Right hindlimb (tissue), 1 donor: ENCODE data around the gene SIX1.

ENCODE experiments used
- DNase-seq: peaks from one replicate; pipeline ENCODE4 v3.0.0-alpha.2; 2018

The SIX1 gene

GRCh38 chr14:60655119-60655897 lies 6.0 kb upstream of the SIX1 start:
- peak; percentile 78 for DNase-seq

GRCh38 chr14:60654334-60654821 lies 5.1 kb upstream of the SIX1 start:
- no peak for DNase-seq

DNA sequence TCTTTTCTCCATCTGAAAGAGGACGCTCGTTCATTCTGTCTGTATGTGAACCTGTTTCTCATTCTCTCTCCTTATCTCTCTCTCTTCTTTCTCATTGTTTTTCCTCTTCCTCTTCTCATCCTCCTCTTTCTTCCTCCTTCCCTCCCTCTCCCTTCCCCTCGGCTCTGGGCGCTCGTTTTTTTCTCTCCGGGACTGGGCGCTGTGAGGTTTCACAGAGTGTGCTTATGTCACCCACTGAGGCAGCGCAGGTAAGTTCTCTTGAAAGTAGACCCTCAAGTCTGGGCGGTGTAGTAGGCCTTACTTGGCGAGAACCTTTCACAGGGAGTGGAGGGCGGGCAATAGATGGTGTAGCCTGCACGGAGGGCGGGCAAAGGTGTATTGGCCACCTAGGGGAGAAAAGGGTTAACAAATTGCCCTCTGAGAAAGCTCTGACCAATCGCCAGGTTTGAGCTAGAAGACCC lies 4.5 kb upstream of the SIX1 start:
- no peak for DNase-seq

GRCh38 chr14:60652674-60653651 lies 3.7 kb upstream of the SIX1 start:
- peak; percentile 61 for DNase-seq

DNA sequence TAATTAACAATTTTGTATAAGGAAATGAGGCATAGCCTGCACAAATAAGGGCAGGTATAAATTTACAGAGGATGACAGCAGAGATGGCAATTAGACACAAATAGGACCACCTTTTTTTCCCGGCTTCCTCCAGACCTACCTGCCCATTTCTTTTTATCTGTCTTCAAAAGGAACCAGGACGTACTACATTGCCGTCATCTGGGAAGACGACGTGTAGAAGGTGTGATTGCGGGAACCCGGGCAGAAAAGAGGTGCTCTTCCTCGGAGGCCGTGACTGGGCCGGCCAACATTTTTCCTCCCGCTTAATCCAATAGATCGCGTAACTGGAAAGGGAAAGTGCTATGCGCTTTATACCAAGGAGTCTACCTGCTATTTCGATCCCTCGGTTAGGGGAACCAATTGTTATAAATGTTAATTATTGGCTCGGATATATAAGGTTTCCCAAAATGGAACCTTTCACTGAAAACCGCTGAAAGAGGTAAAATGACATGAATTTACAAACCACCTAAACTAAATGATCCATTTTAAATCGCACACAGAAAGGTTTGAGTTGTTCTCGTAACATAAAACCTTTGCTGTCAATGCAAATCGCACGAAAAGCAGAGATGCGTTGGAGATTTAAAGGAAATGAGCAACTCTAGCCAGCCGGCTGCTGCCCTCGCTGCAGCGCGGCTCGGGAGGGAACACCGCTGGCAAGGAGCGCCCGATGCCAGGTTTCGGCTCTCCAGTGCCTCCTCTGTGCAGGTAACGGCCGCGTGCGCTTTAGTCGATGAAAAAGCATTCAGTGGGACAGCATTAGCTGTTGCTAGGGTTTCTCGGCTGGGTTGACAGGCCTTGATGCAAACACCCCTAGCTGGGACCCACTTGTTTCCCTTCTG lies 2.8 kb upstream of the SIX1 start:
- peak; percentile 39 for DNase-seq

DNA sequence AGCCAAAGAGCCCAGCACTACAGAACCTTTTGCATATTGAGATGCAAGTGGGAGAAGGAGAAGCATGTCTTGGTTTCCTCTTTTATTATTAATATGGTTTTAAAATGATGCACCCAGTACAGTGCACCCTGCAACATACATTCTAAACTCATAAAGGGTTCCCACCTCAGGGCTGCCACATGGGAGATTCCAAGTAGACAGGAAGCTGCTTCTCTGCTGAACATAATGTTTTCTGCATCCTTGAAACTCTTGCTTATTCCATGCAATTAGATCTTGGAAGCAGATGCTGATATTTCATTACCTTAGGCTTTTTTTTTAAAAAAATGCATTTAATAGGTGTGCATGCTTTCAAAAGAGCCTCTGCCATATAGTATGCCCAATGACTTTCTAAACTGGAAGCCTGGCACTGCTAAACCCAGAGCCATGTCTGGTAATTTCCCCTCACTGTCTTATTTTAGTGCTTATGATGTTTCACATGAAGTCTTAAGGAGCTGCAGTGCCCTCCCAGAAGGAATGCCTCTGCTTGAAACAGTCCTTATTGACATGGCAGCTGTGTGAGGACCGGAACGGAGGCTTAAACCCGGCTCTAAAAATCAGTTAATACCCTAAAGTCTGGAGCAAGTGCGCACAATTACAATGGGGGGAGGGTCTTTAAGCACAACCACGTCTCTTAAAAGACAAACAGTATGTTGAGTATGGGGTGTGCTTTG lies 2.0 kb upstream of the SIX1 start:
- peak; percentile 43 for DNase-seq

GRCh38 chr14:60650373-60650961 lies 1.2 kb upstream of the SIX1 start:
- DNase-seq, result peak; percentile 54

DNA sequence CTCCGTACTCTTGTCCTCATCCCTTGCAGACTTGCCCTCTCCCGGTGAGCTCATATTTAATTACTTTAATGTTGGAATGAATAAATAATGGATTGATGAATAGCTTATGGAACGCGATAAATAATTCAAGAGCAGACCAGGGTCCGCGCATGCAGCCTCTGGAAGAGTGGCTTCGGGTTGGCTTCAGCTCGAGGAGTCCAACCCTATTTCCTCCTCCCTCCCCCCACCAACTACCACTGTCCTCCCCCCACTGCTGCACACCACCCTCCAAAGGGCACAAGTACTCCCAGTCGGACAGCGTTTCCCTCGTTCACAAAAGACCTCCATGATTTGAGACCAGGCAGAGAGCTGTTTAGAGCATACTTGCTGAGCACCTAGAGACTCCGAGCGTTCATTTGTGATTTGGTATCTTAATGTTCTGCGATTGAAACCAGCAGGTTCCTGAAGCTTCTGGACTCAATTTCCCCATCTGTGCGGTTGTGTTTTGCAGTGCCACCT lies 647 bp upstream of the SIX1 start:
- DNase-seq, result peak; percentile 64

- no peak for DNase-seq
Observed at GRCh38 chr14:60648249-60648933, 886 bp downstream of the SIX1 start.

DNA sequence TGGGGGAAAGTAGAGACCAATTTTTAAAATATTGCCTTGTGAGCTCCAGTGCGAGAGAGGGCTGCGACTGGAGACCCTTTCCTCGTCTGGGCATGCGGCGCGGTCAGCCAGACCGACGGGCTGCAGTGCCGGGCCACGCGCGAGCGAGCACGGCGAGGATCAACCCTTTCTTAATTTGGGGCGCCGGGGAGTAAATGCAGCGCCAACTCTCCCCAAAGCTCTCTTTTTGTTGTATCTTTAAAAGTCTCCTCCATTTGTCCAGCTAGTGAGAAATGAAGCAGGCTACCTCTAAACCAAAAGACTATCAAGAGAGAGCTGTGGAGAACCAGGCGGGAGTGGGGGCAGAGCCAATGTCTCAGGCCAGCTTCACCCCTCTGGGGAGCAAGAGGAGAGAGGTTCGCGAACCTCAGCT lies 1.4 kb downstream of the SIX1 start:
- DNase-seq, result peak; percentile 32

- peak; percentile 71 for DNase-seq
Observed at GRCh38 chr14:60647081-60647836, 2.0 kb downstream of the SIX1 start.

DNA sequence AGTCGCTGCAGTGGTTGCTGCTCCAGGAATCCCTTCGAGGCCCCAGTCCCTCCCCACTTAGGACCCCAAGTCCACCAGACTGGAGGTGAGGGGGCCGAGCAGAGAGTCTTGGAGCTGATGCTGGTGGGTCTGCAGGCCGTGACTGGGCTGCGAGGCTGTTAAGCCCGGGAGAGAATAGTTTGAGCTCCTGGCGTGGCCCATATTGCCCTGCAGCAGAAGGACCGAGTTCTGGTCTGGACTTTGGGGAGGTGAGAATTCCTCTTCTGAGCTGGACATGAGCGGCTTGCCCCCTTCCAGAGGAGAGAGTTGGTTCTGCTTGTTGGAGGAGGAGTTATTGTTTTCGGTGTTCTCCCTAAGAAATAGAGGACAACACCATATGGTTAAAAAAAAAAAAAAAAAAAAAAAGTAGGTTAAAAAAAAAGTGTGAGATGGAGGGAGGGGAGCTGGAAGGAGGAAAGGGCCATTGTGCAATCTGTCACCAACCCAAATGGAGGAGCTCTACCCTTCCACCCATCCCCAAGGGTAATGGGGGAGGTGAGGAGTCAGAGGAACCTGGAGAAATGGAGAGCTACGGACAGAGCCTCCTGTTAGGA lies 3.0 kb downstream of the SIX1 start:
- peak; percentile 66 for DNase-seq

DNA sequence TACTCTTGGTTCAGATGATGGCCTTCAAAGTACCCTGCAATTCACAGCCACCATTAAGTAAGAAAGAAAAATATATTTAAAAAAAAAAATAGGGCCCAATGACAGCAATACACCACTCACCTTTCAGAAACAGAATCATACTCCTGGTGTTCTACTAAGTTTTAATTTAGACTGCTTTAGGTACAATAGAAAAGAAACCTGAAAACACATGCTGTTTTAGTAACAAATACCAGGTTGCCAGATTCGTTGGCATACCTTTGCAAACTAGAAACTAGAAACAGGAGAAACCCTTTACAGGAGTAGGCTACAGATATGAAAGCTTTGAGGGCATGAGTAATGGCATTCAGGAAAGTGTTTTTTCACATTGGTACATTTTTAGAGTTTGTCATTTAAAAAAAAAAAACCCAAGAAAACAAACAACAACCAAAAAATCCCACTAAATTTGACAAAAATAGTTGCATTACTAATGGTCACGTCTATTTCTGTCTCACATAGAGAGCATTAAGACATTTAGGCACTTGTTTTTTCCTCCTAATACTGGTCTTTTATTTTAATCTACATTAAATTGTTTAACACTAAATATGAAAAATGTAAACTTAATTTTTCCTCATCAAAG lies 4.0 kb downstream of the SIX1 start:
- no peak for DNase-seq

DNA sequence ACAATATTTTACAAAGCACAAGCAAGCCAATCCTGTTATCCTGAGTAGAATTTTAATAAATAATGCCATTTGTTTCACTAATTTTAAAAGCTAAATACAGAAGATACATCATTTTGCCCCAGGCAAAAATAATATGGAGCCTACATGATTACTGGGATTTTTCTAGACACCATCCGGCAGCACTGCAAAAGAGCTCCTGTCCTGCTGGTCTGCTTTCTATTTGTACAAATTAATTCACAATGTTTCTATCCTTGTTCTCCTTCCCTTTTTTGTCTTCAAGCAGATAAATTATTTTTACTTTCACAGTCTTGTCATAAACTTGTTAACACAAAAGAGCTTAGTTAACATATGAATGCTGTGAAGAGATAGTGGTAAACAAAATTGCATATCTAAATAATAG lies 4.6 kb downstream of the SIX1 start:
- no peak for DNase-seq

- no peak for DNase-seq
Observed at GRCh38 chr14:60643463-60644314, 5.6 kb downstream of the SIX1 start.

GRCh38 chr14:60643141-60643462 lies 6.2 kb downstream of the SIX1 start:
- DNase-seq, result no peak

DNA sequence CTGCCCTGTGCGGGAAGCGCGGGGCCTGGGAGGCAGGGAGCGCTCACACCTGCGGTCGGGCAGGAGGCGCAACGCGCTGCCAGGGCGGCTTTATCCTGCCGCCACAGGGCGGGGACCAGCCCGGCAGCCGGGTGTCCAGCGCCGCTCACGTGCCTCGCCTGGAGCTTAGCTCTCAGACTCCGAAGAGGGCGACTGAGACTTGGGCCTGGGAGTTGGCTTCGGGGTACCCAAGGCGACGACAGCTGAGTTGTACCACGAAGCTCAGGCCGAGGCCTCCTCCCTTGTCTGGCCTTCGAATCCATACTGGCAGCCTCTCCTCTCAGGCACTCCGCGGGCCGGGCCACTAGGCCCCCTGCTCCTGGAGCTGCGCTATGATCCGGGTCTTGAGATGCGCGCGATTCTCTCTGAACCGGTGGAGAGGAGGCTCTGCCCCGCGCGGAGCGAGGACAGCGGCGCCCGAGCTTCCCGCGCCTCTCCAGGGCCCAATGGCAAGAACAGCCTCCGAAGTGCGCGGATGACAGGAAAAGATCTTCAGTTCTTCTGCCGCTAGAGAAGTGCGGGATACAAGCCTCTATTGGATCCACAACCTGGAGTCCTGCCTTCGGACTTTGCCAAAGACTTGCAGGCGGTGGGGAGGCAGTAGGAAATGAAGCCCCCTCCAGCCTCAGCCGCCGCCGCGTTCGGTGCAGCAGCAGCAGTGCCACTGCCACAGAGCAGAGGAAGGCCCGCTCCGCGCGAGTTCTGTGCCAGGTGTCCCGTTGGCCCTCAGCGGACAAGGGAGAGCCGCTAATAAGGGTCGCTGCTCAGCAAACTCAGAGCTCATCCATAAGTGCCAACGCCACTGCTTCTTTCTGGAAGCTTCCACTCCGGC lies 6.8 kb downstream of the SIX1 start:
- peak; percentile 62 for DNase-seq
